Endothelial cell of umbilical vein (primary cell): ENCODE data around the gene TMEM8B. TPM values are rescaled to one million over a fixed set of nuclear protein-coding genes. Genes with fewer than 3 reads are reported as not detected.

Source experiments
- BruUV-seq: library from RNA; stranded (reverse); fragments of 400-500 nt; replicated peaks from 2 replicates; lab custom pipeline; 2021; lab: Mats Ljungman, UMichigan
- CTCF ChIA-PET: fragments of 300-600, 350-600 bp; sonication (Branson Sonifier 250); formaldehyde crosslinking; loops from one replicate; lab custom pipeline; 2021; ENCODE audit warnings: antibody characterized with exemption, inconsistent platforms; lab: Charles Lee
- POLR2A ChIA-PET: fragments of 300-600, 350-600 bp; sonication (Branson Sonifier 250); formaldehyde crosslinking; loops from one replicate; lab custom pipeline; 2021; ENCODE audit warnings: antibody characterized with exemption, inconsistent platforms; lab: Charles Lee
- DNase-seq: peaks from one replicate; pipeline ENCODE4 v3.0.0-alpha.2; 2011; ENCODE audit warnings: low read depth, low spot score
- FAIRE-seq: peaks from 2 replicates; lab custom pipeline; 2011; peaks lifted over from hg19 to GRCh38; lab: Jason Lieb, UNC
- H2AFZ ChIP-seq: 2 replicates; pipeline ENCODE4 v1.6.0; 2012; ENCODE audit warnings: low read depth, low read length, control low read depth, inconsistent platforms
- H3K27ac ChIP-seq: 2 replicates; pipeline ENCODE4 v1.5.1; 2011; ENCODE audit warnings: low read depth, mild to moderate bottlenecking, control low read depth, low read length, moderate library complexity; ENCODE audit not compliant: insufficient read depth
- H3K27me3 ChIP-seq, 2 experiments: 2 replicates each; pipeline versions ENCODE4 v1.6.0 to v1.6.1; 2011; ENCODE audit warnings: low read length in 2 of 2, mixed read lengths in 1 of 2; ENCODE audit not compliant: control insufficient read depth in 2 of 2, insufficient read depth in 2 of 2
- H3K36me3 ChIP-seq, 2 experiments: 2 replicates in 1 of 2; 3 replicates in 1 of 2; pipeline ENCODE4 v1.5.1; 2011; ENCODE audit warnings: low read length in 2 of 2, mild to moderate bottlenecking in 1 of 2, moderate library complexity in 1 of 2; ENCODE audit not compliant: control insufficient read depth in 2 of 2, insufficient read depth in 2 of 2; ENCODE audit errors: extremely low read depth in 1 of 2
- H3K4me1 ChIP-seq: 3 replicates; pipeline ENCODE4 v1.5.1; 2011; ENCODE audit warnings: mild to moderate bottlenecking, low read length; ENCODE audit not compliant: control insufficient read depth, insufficient read depth; ENCODE audit errors: extremely low read depth
- H3K4me2 ChIP-seq: 2 replicates; pipeline ENCODE4 v1.6.1; 2011; ENCODE audit warnings: low read length, control low read depth, mixed read lengths; ENCODE audit not compliant: insufficient read depth
- H3K4me3 ChIP-seq, 3 experiments: fragments of 200-600 bp in 1 of 3; sonication (generic), shearing (Covaris generic) in 1 of 3; replicated peaks in 1 of 3; 2 replicates each; pipeline ENCODE4 v1.5.1; 2011 to 2016; ENCODE audit warnings: control low read depth in 3 of 3, low read length in 3 of 3, mild to moderate bottlenecking in 2 of 3, inconsistent platforms in 1 of 3, low read depth in 1 of 3, moderate library complexity in 1 of 3; ENCODE audit not compliant: insufficient read depth in 1 of 3
- H3K79me2 ChIP-seq: 2 replicates; pipeline ENCODE4 v1.6.0; 2012; ENCODE audit warnings: low read length, inconsistent platforms; ENCODE audit not compliant: control insufficient read depth, insufficient read depth
- H3K9ac ChIP-seq: replicated peaks from 2 replicates; pipeline ENCODE3; 2011; ENCODE audit warnings: low read length, control low read depth; ENCODE audit not compliant: insufficient read depth; ENCODE audit errors: extremely low read depth
- H3K9me1 ChIP-seq: replicated peaks from 3 replicates; pipeline ENCODE4 v1.6.0; 2011; ENCODE audit warnings: mild to moderate bottlenecking, low read length; ENCODE audit not compliant: control insufficient read depth, insufficient read depth; ENCODE audit errors: extremely low read depth
- H3K9me3 ChIP-seq: replicated peaks from 2 replicates; pipeline ENCODE4 v1.5.1; 2012; ENCODE audit warnings: low read length, inconsistent platforms; ENCODE audit not compliant: control insufficient read depth, insufficient read depth
- H4K20me1 ChIP-seq: replicated peaks from 2 replicates; pipeline ENCODE3; 2011; ENCODE audit warnings: mild to moderate bottlenecking, low read length; ENCODE audit not compliant: control insufficient read depth, insufficient read depth; ENCODE audit errors: extremely low read depth
- EZH2 ChIP-seq: IDR thresholded peaks from 2 replicates; pipeline ENCODE4 v1.6.1; 2012; ENCODE audit warnings: borderline replicate concordance, low read depth, mild to moderate bottlenecking, moderate library complexity, low read length, inconsistent platforms; ENCODE audit not compliant: severe bottlenecking
- FOS ChIP-seq: IDR thresholded peaks from 2 replicates; pipeline ENCODE4 v1.6.1; 2011; ENCODE audit warnings: mild to moderate bottlenecking, low read length, moderate library complexity, borderline replicate concordance; ENCODE audit not compliant: insufficient read depth
- GATA2 ChIP-seq: IDR thresholded peaks from 2 replicates; pipeline ENCODE4 v1.7.0; 2011; ENCODE audit warnings: low read depth, mild to moderate bottlenecking, moderate library complexity, mixed read lengths, low read length; ENCODE audit not compliant: insufficient read length, insufficient read depth
- JUN ChIP-seq: IDR thresholded peaks from 2 replicates; pipeline ENCODE4 v1.6.1; 2011; ENCODE audit warnings: borderline replicate concordance, low read depth; ENCODE audit not compliant: insufficient read length, insufficient read depth
- MAX ChIP-seq: IDR thresholded peaks from 2 replicates; pipeline ENCODE4 v1.6.1; 2011; ENCODE audit not compliant: insufficient read depth, insufficient read length
- MYC ChIP-seq: IDR thresholded peaks from one replicate; pipeline ENCODE4 v1.6.1; 2011; ENCODE audit warnings: mild to moderate bottlenecking, low read depth, low read length
- POLR2A ChIP-seq: IDR thresholded peaks from 2 replicates; pipeline ENCODE4 v1.6.1; 2012; ENCODE audit warnings: low read depth, mild to moderate bottlenecking, control low read depth, low read length
- POLR2AphosphoS5 ChIP-seq: IDR thresholded peaks from 2 replicates; pipeline ENCODE4 v1.6.1; 2012; ENCODE audit warnings: low read depth, mild to moderate bottlenecking, control low read depth, low read length, moderate library complexity; ENCODE audit not compliant: insufficient read depth
- dilution Hi-C: fragments of 300-500 bp; cut with MboI; formaldehyde crosslinking; loops from one replicate; pipeline ENCODE4 v1.15.0; 2019; ENCODE audit warnings: low sequenced_read_pairs; ENCODE audit not compliant: extremely low pct_ligation_motif_present
- intact Hi-C: fragments of 100-400 bp; cut with micrococcal nuclease; formaldehyde crosslinking; loops from one replicate; pipeline ENCODE4 v1.10.0; 2022
- polyA plus RNA-seq, 4 experiments: library from polyadenylated mRNA; depleted of rRNA in 3 of 4; stranded (reverse) in 3 of 4; unstranded in 1 of 4; fragments of >200 nt; gene quantifications; 2 replicates each; pipeline versions ENCODE4 v1.2.1 to v1.2.3, GENCODE V29; 2011 to 2012; ENCODE audit warnings: missing spikeins in 1 of 4
- total RNA-seq: library from RNA; stranded (reverse); gene quantifications from 2 replicates; pipeline ENCODE4 v1.2.3, GENCODE V29; 2021
- TF ChIP-seq, protein P1 (sequence below), 2 donors: IDR thresholded peaks; 1 replicate in 1 of 2; 2 replicates in 1 of 2; pipeline ENCODE4 v1.5.1; 2011; ENCODE audit warnings: low read length in 2 of 2, mild to moderate bottlenecking in 2 of 2, moderate library complexity in 2 of 2, control low read depth in 1 of 2, inconsistent platforms in 1 of 2, low read depth in 1 of 2; ENCODE audit not compliant: insufficient read depth in 1 of 2; ENCODE audit errors: extremely low read depth in 1 of 2

TMEM8B gene
- total and polyA plus RNA-seq, 2 donors (not counting 3 experiments of a cell fraction or from before 2014, with no cell fraction given), result 2.5 to 3.6 TPM

DNA sequence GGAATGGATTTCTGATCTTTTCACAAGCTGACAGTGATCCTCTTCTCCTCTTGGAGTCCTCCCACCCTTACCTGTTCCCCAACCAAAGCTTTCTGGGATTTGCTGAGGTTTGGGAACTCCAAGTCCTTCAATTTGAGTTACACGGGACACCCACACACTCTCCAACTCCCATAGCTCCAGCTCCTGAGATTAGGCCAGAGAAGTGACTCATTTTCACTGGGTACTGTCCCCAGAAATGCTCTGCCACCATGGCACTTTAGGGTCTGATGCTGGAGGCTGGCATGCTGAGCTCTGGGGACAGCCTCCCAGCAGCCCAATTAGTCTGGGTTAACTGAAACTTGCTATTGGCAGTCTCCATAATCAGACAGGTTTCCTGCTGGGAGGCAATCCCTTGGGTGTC, 63.0 kb downstream of the TMEM8B start:
- Histone ChIP-seq H3K36me3 (no peaks in the 10 kb centered on the region), H3K9ac (no peak overlapping the region), H3K79me2 (no peaks in the 10 kb centered on the region), H4K20me1 (no peaks in the 10 kb centered on the region), H3K27ac (no peak overlapping the region), H3K4me2 (no peak overlapping the region), H3K9me1 (no peaks in the 10 kb centered on the region), H2AFZ (no peak overlapping the region), H3K9me3 (no peaks in the 10 kb centered on the region), H3K27me3 (peaks cover 2 to 7% of the 10 kb centered on the region in 2 experiments), H3K4me1 (no peaks in the 10 kb centered on the region), H3K4me3 (no peak overlapping the region)
- DNase-seq, result no peak
- dilution Hi-C loops (no loop called here), intact Hi-C loops (no loop called here)
- no peak for TF ChIP-seq JUN
- TF ChIP-seq POLR2AphosphoS5, result no peak
- no peak for TF ChIP-seq POLR2A
- TF ChIP-seq MYC, result no peak
- TF ChIP-seq EZH2, result no peak
- no peak for TF ChIP-seq MAX
- no peak for TF ChIP-seq FOS
- no peak for TF ChIP-seq GATA2
- TF ChIP-seq, protein P1, sequence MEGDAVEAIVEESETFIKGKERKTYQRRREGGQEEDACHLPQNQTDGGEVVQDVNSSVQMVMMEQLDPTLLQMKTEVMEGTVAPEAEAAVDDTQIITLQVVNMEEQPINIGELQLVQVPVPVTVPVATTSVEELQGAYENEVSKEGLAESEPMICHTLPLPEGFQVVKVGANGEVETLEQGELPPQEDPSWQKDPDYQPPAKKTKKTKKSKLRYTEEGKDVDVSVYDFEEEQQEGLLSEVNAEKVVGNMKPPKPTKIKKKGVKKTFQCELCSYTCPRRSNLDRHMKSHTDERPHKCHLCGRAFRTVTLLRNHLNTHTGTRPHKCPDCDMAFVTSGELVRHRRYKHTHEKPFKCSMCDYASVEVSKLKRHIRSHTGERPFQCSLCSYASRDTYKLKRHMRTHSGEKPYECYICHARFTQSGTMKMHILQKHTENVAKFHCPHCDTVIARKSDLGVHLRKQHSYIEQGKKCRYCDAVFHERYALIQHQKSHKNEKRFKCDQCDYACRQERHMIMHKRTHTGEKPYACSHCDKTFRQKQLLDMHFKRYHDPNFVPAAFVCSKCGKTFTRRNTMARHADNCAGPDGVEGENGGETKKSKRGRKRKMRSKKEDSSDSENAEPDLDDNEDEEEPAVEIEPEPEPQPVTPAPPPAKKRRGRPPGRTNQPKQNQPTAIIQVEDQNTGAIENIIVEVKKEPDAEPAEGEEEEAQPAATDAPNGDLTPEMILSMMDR (IDR thresholded peaks at IDR 0.05; ENCODE audit: extremely low read depth in 1 of 2, insufficient read depth in 1 of 2, low read depth in 1 of 2, low read length in 2 of 2), result no peak
- ChIA-PET CTCF (interaction anchor here (0.8 to 4.4 kb wide), 9 partner anchors 10 to 103 kb away, joined by 3 to 26 read pairs (median 4); no protein-coding TSS in a partner anchor), POLR2A (no interaction called here)
- BruUV-seq, result no TSS peak
- no peak for FAIRE-seq
